Activated gamma-delta T cell treated with anti-CD3 and anti-CD28 coated beads, Interleukin-2, amount 50 U/mL, for 16 hours (primary cell): Measurements from ENCODE around the gene PTGDR2.

ENCODE experiments used
- DNase-seq: peaks from one replicate; pipeline ENCODE4 v3.0.0-alpha.2; 2020; ENCODE audit warnings: low read depth

PTGDR2 gene

GRCh38 chr11:60809691-60810090 lies 46.1 kb downstream of the PTGDR2 start:
- DNase-seq: no peak

DNA sequence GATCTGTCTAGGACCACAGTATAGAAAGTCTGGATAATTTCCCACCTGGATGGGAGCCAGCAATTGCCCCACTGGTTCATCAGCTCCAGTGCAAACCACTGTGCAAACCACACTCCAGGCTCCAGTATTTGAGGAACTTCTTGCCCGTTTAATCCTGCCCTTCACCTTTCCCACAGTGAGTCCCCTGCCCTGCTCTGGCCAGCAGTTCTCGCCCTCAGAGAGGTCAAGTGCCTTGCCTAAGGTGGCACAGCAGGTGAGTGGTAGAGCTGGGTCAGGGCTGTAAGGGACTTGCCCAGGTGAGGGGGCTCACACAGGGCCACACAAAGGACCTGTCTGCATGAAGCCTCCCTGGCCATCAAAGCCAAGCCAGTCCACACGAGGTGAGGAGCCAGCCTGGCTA lies 46.5 kb downstream of the PTGDR2 start:
- DNase-seq: no peak

DNA sequence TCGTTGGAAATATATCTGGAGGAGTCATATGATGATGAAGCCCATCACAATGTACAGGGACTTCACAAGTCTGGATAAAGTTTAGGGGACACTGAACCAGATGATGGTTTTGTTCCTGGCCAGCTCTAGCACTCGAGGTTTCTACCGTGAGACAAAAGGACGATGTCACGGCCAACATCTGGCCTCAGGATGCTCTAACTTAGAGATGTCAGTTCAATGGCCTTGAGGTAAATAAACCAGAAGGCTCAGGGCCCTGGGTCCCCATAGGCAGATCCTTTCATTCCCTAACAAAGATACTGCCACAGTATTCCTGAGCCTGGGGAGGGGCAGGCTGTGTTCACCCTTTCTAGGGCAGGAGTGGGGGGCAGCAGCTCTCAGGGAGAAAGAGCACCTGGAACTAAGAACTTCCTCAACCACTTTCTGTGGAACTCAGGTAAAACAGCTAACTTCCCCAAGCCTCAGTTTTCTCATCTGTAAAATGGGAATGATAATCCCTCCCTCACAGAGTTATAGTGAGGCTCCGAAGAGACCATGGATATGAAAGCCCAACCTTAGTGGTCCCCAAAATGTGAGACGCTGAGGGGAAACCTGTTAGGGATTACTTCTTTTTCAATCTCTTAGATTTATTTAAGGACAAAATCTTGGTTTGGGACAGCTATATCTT lies 52.3 kb downstream of the PTGDR2 start:
- no peak for DNase-seq

- DNase-seq: no peak
Observed at GRCh38 chr11:60801194-60801593, 54.6 kb downstream of the PTGDR2 start.
